HG03460 (cell line): Measurements from ENCODE around the gene LRRC59.
"Not testable (repeated sequence)": the region's sequence is repeated elsewhere in the genome, so short reads cannot be mapped to it uniquely, and the experiment has no call there.

Experiments used
- ATAC-seq: cut with Tn5 transposase; IDR thresholded peaks from one replicate; pipeline ENCODE4 v1.9.1; 2021; ENCODE audit not compliant: unreplicated experiment

The LRRC59 gene

GRCh38 chr17:50424996-50425681 is 27.8 kb upstream of the LRRC59 start:
- no peak for ATAC-seq

- no peak for ATAC-seq
Measured at GRCh38 chr17:50424246-50424995, 27.1 kb upstream of the LRRC59 start.

- ATAC-seq: no peak
Measured at GRCh38 chr17:50423553-50424159, 26.3 kb upstream of the LRRC59 start.

GRCh38 chr17:50422738-50423137 is 25.4 kb upstream of the LRRC59 start:
- ATAC-seq: no peak

- ATAC-seq: no peak
Measured at GRCh38 chr17:50421308-50422051, 24.2 kb upstream of the LRRC59 start.

GRCh38 chr17:50420419-50421112 is 23.2 kb upstream of the LRRC59 start:
- no peak for ATAC-seq

GRCh38 chr17:50419577-50419976 is 22.3 kb upstream of the LRRC59 start:
- ATAC-seq: not testable (repeated sequence)

GRCh38 chr17:50414808-50415207 is 17.5 kb upstream of the LRRC59 start:
- no peak for ATAC-seq

GRCh38 chr17:50412188-50412732 is 14.9 kb upstream of the LRRC59 start:
- no peak for ATAC-seq

GRCh38 chr17:50407921-50408320 is 10.6 kb upstream of the LRRC59 start:
- no peak for ATAC-seq

- no peak for ATAC-seq
Measured at GRCh38 chr17:50406578-50406977, 9.3 kb upstream of the LRRC59 start.

GRCh38 chr17:50405351-50405750 is 8.0 kb upstream of the LRRC59 start:
- ATAC-seq: not testable (repeated sequence)

- ATAC-seq: not testable (repeated sequence)
Measured at GRCh38 chr17:50399591-50399990, 2.3 kb upstream of the LRRC59 start.

- not testable (repeated sequence) for ATAC-seq
Measured at GRCh38 chr17:50398672-50399071, 1.3 kb upstream of the LRRC59 start.

- ATAC-seq: no peak
Measured at GRCh38 chr17:50397919-50398285, 579 bp upstream of the LRRC59 start.

- ATAC-seq: no peak
Measured at GRCh38 chr17:50396261-50397110, 837 bp downstream of the LRRC59 start.

GRCh38 chr17:50394711-50395110 is 2.6 kb downstream of the LRRC59 start:
- ATAC-seq: no peak

- no peak for ATAC-seq
Measured at GRCh38 chr17:50393700-50394099, 3.6 kb downstream of the LRRC59 start.

GRCh38 chr17:50392621-50393020 is 4.7 kb downstream of the LRRC59 start:
- no peak for ATAC-seq

GRCh38 chr17:50389534-50389933 is 7.8 kb downstream of the LRRC59 start:
- no peak for ATAC-seq
